ENCODE measurements around the gene MUC5B.
"Not testable (repeated sequence)": the region's sequence is repeated elsewhere in the genome, so short reads cannot be mapped to it uniquely, and the experiment has no call there.

MUC5B gene

DNA sequence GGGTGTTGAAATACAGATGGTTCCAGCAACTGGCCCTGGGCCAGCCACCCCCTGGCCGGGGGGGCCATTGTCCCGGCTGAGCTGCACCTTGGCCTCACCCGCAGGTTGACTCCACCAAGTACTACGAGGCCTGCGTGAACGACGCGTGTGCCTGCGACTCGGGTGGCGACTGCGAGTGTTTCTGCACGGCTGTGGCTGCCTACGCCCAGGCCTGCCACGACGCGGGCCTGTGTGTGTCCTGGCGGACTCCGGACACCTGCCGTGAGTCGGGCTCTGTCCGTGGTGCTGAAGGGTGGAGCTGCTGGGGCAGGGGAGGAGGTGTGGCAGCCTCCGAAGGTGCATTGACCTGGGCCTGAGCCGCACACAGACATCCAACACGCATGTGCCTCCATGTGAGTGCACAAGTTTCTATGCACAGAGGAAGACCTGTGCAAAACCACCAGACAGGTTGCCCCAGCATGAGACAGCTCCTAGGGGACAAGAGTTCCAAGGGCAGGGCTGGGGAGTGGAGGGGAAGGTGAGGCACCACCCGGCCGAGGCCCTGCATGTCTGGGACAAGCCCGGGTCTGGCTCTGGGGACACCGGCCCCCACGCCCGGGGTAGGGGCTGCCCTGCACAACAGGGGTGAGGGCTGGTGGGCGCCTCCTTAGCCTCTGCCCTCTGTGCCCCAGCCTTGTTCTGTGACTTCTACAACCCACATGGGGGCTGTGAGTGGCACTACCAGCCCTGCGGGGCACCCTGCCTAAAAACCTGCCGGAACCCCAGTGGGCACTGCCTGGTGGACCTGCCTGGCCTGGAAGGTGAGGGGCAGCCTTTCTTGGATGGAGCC is 16.1 kb downstream of the MUC5B start:
- no peak overlapping the region for H3K4me3 ChIP-seq (ENCODE audit: low read length)
- no peak for DNase-seq (ENCODE audit: low read depth, low spot score)

DNA sequence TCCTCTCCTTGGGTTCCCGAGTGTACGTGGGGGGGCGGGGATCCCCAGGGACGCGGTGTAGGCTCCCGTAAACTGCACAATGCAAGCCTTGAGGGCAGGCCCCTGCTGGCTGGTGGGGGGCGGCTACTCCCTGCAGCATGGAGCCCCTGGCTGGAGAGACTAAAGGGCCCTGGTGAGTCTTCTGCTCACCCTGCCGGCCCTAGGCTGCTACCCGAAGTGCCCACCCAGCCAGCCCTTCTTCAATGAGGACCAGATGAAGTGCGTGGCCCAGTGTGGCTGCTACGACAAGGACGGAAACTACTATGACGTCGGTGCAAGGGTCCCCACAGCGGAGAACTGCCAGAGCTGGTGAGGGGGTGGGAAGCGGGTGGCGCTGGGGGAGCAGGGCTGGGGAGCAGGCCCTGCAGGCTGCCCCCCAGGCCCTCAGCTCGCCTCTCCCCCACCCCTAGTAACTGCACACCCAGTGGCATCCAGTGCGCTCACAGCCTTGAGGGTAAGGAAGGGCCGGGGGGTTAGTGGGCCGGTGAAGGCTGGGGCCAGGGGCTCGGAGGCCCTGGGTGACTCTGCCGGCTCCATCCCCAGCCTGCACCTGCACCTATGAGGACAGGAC is 16.8 kb downstream of the MUC5B start:
- DNase-seq (ENCODE audit: low read depth, low spot score) = no peak
- H3K4me3 ChIP-seq (ENCODE audit: low read length) = no peak overlapping the region

DNA sequence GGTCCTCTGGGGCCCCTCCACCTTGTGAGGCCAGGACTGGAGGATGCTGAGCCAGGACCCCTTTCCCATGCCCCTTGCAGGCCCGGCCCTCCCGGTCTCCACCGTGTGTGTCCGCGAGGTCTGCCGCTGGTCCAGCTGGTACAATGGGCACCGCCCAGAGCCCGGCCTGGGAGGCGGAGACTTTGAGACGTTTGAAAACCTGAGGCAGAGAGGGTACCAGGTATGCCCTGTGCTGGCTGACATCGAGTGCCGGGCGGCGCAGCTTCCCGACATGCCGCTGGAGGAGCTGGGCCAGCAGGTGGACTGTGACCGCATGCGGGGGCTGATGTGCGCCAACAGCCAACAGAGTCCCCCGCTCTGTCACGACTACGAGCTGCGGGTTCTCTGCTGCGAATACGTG is 17.9 kb downstream of the MUC5B start:
- no peak for DNase-seq (ENCODE audit: low read depth, low spot score)
- H3K4me3 ChIP-seq (ENCODE audit: low read length) = no peak overlapping the region

GRCh38 chr11:1241706-1242105 is 18.8 kb downstream of the MUC5B start:
- no peak overlapping the region for H3K4me3 ChIP-seq (ENCODE audit: low read length)
- no peak for DNase-seq (ENCODE audit: low read depth, low spot score)

GRCh38 chr11:1242289-1242688 is 19.4 kb downstream of the MUC5B start:
- DNase-seq (ENCODE audit: low read depth, low spot score) = no peak
- no peak overlapping the region for H3K4me3 ChIP-seq (ENCODE audit: low read length)

DNA sequence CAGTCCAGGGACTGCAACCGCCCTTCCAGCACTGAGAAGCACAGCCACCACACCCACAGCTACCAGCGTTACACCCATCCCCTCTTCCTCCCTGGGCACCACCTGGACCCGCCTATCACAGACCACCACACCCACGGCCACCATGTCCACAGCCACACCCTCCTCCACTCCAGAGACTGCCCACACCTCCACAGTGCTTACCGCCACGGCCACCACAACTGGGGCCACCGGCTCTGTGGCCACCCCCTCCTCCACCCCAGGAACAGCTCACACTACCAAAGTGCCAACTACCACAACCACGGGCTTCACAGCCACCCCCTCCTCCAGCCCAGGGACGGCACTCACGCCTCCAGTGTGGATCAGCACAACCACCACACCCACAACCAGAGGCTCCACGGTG is 19.9 kb downstream of the MUC5B start:
- not testable (repeated sequence) for DNase-seq (ENCODE audit: low read depth, low spot score); H3K4me3 ChIP-seq (ENCODE audit: low read length)

DNA sequence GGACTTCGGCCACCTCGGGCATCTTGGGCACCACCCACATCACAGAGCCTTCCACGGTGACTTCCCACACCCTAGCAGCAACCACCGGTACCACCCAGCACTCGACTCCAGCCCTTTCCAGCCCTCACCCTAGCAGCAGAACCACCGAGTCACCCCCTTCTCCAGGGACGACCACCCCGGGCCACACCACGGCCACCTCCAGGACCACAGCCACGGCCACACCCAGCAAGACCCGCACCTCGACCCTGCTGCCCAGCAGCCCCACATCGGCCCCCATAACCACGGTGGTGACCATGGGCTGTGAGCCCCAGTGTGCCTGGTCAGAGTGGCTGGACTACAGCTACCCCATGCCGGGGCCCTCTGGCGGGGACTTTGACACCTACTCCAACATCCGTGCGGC is 20.7 kb downstream of the MUC5B start:
- DNase-seq (ENCODE audit: low read depth, low spot score); H3K4me3 ChIP-seq (ENCODE audit: low read length): not testable (repeated sequence)

- H3K4me3 ChIP-seq (ENCODE audit: low read length); DNase-seq (ENCODE audit: low read depth, low spot score): not testable (repeated sequence)
These were observed 21.7 kb downstream of the MUC5B start for GRCh38 chr11:1244557-1244956.

DNA sequence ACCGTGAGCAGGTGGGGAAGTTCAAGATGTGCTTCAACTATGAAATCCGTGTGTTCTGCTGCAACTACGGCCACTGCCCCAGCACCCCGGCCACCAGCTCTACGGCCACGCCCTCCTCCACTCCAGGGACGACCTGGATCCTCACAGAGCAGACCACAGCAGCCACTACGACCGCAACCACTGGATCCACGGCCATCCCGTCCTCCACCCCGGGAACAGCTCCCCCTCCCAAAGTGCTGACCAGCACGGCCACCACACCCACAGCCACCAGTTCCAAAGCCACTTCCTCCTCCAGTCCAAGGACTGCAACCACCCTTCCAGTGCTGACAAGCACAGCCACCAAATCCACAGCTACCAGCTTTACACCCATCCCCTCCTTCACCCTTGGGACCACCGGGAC is 22.9 kb downstream of the MUC5B start:
- not testable (repeated sequence) for H3K4me3 ChIP-seq (ENCODE audit: low read length); DNase-seq (ENCODE audit: low read depth, low spot score)

- not testable (repeated sequence) for H3K4me3 ChIP-seq (ENCODE audit: low read length); DNase-seq (ENCODE audit: low read depth, low spot score)
These were observed 23.4 kb downstream of the MUC5B start for GRCh38 chr11:1246301-1246700.

GRCh38 chr11:1247026-1247425 is 24.2 kb downstream of the MUC5B start:
- H3K4me3 ChIP-seq (ENCODE audit: low read length); DNase-seq (ENCODE audit: low read depth, low spot score): not testable (repeated sequence)

GRCh38 chr11:1248951-1249350 is 26.1 kb downstream of the MUC5B start:
- not testable (repeated sequence) for DNase-seq (ENCODE audit: low read depth, low spot score); H3K4me3 ChIP-seq (ENCODE audit: low read length)

GRCh38 chr11:1250411-1250810 is 27.5 kb downstream of the MUC5B start:
- not testable (repeated sequence) for H3K4me3 ChIP-seq (ENCODE audit: low read length); DNase-seq (ENCODE audit: low read depth, low spot score)

GRCh38 chr11:1251236-1251770 is 28.4 kb downstream of the MUC5B start:
- no peak overlapping the region for H3K4me3 ChIP-seq (ENCODE audit: low read length)
- no peak for DNase-seq (ENCODE audit: low read depth, low spot score)

- no peak overlapping the region for H3K4me3 ChIP-seq (ENCODE audit: low read length)
- DNase-seq (ENCODE audit: low read depth, low spot score) = no peak
These were observed 29.7 kb downstream of the MUC5B start for GRCh38 chr11:1252371-1253102.

GRCh38 chr11:1253103-1253485 is 30.2 kb downstream of the MUC5B start:
- DNase-seq (ENCODE audit: low read depth, low spot score) = no peak
- H3K4me3 ChIP-seq (ENCODE audit: low read length) = no peak overlapping the region

DNA sequence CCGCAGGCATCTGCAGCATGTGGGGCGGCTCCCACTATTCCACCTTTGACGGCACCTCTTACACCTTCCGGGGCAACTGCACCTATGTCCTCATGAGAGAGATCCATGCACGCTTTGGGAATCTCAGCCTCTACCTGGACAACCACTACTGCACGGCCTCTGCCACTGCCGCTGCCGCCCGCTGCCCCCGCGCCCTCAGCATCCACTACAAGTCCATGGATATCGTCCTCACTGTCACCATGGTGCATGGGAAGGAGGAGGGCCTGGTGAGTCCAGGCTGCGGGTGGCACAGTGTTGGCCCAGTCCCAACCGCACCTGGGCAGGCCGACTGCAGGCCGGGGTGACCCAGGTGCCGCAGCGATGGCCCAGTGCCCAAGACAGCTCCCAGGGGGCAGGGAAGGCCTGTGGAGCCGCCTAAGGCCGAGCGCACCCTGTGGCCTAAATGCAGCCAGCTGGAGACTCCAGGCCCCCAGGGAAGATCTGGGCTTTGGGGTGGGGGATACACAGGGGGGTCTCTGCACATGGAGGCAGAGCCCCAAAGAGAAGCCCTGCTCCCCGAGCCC is 31.3 kb downstream of the MUC5B start:
- DNase-seq (ENCODE audit: low read depth, low spot score) = no peak
- no peak overlapping the region for H3K4me3 ChIP-seq (ENCODE audit: low read length)

- DNase-seq (ENCODE audit: low read depth, low spot score) = no peak
- H3K4me3 ChIP-seq (ENCODE audit: low read length) = no peak overlapping the region
These were observed 31.9 kb downstream of the MUC5B start for GRCh38 chr11:1254733-1255132.

DNA sequence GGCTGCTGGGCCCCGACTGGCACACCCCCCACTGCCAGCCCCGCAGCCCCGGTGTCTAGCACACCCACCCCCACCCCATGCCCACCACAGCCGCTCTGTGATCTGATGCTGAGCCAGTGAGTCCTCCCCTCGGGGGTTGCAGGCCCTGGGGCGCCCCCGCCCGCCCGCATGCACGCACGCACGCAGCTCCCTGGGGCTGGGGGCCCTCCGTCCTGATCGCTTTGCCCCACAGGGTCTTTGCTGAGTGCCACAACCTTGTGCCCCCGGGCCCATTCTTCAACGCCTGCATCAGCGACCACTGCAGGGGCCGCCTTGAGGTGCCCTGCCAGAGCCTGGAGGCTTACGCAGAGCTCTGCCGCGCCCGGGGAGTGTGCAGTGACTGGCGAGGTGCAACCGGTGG is 32.3 kb downstream of the MUC5B start:
- DNase-seq (ENCODE audit: low read depth, low spot score) = no peak
- no peak overlapping the region for H3K4me3 ChIP-seq (ENCODE audit: low read length)

Measured in Jurkat, Clone E6-1 (cell line).